Measurements from ENCODE around the gene VWA8. TPM values are rescaled to one million over a fixed set of nuclear protein-coding genes. Genes with fewer than 3 reads are reported as not detected.

The VWA8 gene
- total and polyA plus RNA-seq, 2 experiments from 2014 or later: 6.3 to 24.6 TPM

- Histone ChIP-seq H3K4me1 (ENCODE audit: insufficient read depth) (no peaks in the 10 kb centered on the region), H4K20me1 (replicated peaks; ENCODE audit: insufficient read depth) (no peaks in the 10 kb centered on the region), H3K27me3 (ENCODE audit: insufficient read depth) (no peaks in the 10 kb centered on the region), H3K4me3 (no peak overlapping the region), H3K9me2 (ENCODE audit: insufficient read depth) (no peaks in the 10 kb centered on the region), H2AFZ (no peak overlapping the region), H3K79me2 (replicated peaks; ENCODE audit: insufficient read depth) (no peaks in the 10 kb centered on the region), H3K4me2 (no peak overlapping the region), H3F3A (replicated peaks; ENCODE audit: low read depth) (no peaks in the 10 kb centered on the region), H3K27ac (ENCODE audit: low read depth) (no peak overlapping the region), H3K36me3 (ENCODE audit: insufficient read depth) (no peaks in the 10 kb centered on the region)
- Mint-ChIP-seq H3K4me1 (peaks cover 8% of the 10 kb centered on the region; the same call in 2 of the 3 replicates), H3K27ac (no peak overlapping the region), H3K9me3 (no peaks in the 10 kb centered on the region), H3K27me3 (ENCODE audit: insufficient read depth, low read depth, poor library complexity) (peaks cover 2% of the 10 kb centered on the region), H3K4me3 (no peak overlapping the region), H3K36me3 (ENCODE audit: low read depth) (no peaks in the 10 kb centered on the region; the same call in 2 of the 3 replicates)
- TF ChIP-seq ZNF462 (CRISPR knock-in tag; IDR thresholded peaks at IDR 0.05) (no peak), ZNF114 (CRISPR knock-in tag; IDR thresholded peaks at IDR 0.05) (no peak), CTCF (conservative IDR thresholded peaks at IDR 0.05; ENCODE audit: low read depth in 2 of 2) (no peak), POLR2AphosphoS5 (IDR thresholded peaks at IDR 0.05; ENCODE audit: low read depth) (no peak)
- ATAC-seq (no peak), DNase-seq (ENCODE audit: low spot score) (no peak)
Measured at GRCh38 chr13:41762796-41763195, 198.1 kb downstream of the VWA8 start.

Data from GM23338 (cell line).